ENCODE results near the gene CSN2. TPM values are rescaled to one million over a fixed set of nuclear protein-coding genes. Genes with fewer than 3 reads are reported as not detected.

The CSN2 gene, protein sequence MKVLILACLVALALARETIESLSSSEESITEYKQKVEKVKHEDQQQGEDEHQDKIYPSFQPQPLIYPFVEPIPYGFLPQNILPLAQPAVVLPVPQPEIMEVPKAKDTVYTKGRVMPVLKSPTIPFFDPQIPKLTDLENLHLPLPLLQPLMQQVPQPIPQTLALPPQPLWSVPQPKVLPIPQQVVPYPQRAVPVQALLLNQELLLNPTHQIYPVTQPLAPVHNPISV
- polyA plus RNA-seq (not detected in 2 replicates), polyA minus RNA-seq (not detected in 2 replicates)

DNA sequence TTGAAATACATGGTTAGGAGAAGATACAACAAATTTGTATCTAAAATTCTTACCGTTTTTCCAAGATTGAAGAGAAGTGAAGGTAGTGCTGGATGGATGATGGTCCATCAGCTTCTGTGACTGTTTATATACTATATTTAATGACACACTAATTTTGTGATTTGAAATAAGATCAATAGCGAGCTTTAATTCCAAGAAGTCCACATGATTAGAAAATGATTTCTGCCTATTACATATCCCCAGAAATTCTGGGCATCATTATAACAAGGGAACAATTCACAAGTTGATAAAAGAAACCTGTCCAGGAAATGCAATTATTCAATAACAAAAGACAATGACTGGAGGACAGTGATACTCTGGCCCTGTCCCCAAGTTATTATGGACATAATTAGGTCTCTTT is at the start of gene CSN2:
TSS of gene CSN2 (minus strand) at position 101 of the 400 bp plus-strand sequence. CDS start 4,733 bp downstream, outside the sequence.
- no peaks in the 10 kb centered on the region for H3F3A ChIP-seq (ENCODE audit: insufficient read depth, low read length, poor library complexity, severe bottlenecking)
- TF ChIP-seq EP300 (conservative IDR thresholded peaks at IDR 0.05; ENCODE audit: poor library complexity, severe bottlenecking): no peak
- H4K20me1 ChIP-seq (ENCODE audit: insufficient read depth): no peaks in the 10 kb centered on the region
- H3K4me2 ChIP-seq (ENCODE audit: low read length): no peak within 1 kb of the TSS
- no peak within 1 kb of the TSS for H3K27ac ChIP-seq (ENCODE audit: low read length)
- no peak within 1 kb of the TSS for H3K9ac ChIP-seq (ENCODE audit: low read length)
- no peaks in the 10 kb centered on the region for H3K9me3 ChIP-seq (ENCODE audit: low read length)
- H3K36me3 ChIP-seq (ENCODE audit: insufficient read depth, low read length): no peaks in the 10 kb centered on the region
- no peaks in the 10 kb centered on the region for H3K9me2 ChIP-seq (ENCODE audit: insufficient read depth, low read length)
- no peak within 1 kb of the TSS for H3K4me3 ChIP-seq (ENCODE audit: low read length)
- H3K27me3 ChIP-seq (ENCODE audit: insufficient read depth, low read depth, low read length): no peaks in the 10 kb centered on the region
- H2AFZ ChIP-seq (ENCODE audit: low read depth, low read length): no peak within 1 kb of the TSS
- no peaks in the 10 kb centered on the region for H3K79me2 ChIP-seq (replicated peaks; ENCODE audit: insufficient read depth, low read length)

DNA sequence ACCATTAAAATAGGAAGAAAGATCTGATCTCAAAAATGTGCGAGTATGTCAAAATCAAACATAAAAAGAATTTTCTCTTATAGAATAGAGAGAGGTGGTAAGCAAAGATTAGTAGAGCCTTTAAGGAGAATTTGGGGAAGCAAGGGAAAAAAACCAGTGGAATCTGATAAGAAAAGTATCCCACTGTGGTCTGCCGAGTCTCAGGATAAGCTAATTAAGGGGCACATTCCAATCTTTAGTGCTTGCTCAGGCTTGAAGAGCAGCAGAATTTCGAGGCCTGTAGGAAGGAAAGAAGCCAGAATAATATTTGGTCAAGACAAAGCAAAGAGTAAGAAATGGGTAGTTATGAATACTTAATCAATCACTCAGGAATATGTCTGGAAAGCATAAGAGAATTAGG is 43.2 kb upstream of the CSN2 start:
- Histone ChIP-seq H3K9ac (ENCODE audit: low read length) (no peak overlapping the region), H3K27ac (ENCODE audit: low read length) (no peak overlapping the region), H3K4me2 (ENCODE audit: low read length) (no peak overlapping the region), H3K27me3 (ENCODE audit: insufficient read depth, low read depth, low read length) (no peaks in the 10 kb centered on the region), H3F3A (ENCODE audit: insufficient read depth, low read length, poor library complexity, severe bottlenecking) (no peaks in the 10 kb centered on the region), H3K9me3 (ENCODE audit: low read length) (no peaks in the 10 kb centered on the region), H3K9me2 (ENCODE audit: insufficient read depth, low read length) (no peaks in the 10 kb centered on the region), H2AFZ (ENCODE audit: low read depth, low read length) (no peak overlapping the region), H3K79me2 (replicated peaks; ENCODE audit: insufficient read depth, low read length) (no peaks in the 10 kb centered on the region), H4K20me1 (ENCODE audit: insufficient read depth) (no peaks in the 10 kb centered on the region), H3K36me3 (ENCODE audit: insufficient read depth, low read length) (no peaks in the 10 kb centered on the region), H3K4me3 (ENCODE audit: low read length) (no peak overlapping the region)
- no peak for TF ChIP-seq SMC3 (conservative IDR thresholded peaks at IDR 0.05; ENCODE audit: poor library complexity)
- no peak for TF ChIP-seq EZH2 (IDR thresholded peaks at IDR 0.05; ENCODE audit: borderline replicate concordance, insufficient read depth, low read length, poor library complexity, severe bottlenecking)
- TF ChIP-seq RAD21 (conservative IDR thresholded peaks at IDR 0.05): no peak
- TF ChIP-seq TAF1 (IDR thresholded peaks at IDR 0.05; ENCODE audit: low read depth): no peak
- TF ChIP-seq, protein P1, sequence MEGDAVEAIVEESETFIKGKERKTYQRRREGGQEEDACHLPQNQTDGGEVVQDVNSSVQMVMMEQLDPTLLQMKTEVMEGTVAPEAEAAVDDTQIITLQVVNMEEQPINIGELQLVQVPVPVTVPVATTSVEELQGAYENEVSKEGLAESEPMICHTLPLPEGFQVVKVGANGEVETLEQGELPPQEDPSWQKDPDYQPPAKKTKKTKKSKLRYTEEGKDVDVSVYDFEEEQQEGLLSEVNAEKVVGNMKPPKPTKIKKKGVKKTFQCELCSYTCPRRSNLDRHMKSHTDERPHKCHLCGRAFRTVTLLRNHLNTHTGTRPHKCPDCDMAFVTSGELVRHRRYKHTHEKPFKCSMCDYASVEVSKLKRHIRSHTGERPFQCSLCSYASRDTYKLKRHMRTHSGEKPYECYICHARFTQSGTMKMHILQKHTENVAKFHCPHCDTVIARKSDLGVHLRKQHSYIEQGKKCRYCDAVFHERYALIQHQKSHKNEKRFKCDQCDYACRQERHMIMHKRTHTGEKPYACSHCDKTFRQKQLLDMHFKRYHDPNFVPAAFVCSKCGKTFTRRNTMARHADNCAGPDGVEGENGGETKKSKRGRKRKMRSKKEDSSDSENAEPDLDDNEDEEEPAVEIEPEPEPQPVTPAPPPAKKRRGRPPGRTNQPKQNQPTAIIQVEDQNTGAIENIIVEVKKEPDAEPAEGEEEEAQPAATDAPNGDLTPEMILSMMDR (IDR thresholded peaks at IDR 0.05; ENCODE audit: poor library complexity, severe bottlenecking): no peak
- TF ChIP-seq POLR2AphosphoS5 (IDR thresholded peaks at IDR 0.05): no peak
- TF ChIP-seq MXI1 (conservative IDR thresholded peaks at IDR 0.05; ENCODE audit: poor library complexity, severe bottlenecking): no peak
- no peak for TF ChIP-seq EP300 (conservative IDR thresholded peaks at IDR 0.05; ENCODE audit: poor library complexity, severe bottlenecking)
- TF ChIP-seq, protein P2, sequence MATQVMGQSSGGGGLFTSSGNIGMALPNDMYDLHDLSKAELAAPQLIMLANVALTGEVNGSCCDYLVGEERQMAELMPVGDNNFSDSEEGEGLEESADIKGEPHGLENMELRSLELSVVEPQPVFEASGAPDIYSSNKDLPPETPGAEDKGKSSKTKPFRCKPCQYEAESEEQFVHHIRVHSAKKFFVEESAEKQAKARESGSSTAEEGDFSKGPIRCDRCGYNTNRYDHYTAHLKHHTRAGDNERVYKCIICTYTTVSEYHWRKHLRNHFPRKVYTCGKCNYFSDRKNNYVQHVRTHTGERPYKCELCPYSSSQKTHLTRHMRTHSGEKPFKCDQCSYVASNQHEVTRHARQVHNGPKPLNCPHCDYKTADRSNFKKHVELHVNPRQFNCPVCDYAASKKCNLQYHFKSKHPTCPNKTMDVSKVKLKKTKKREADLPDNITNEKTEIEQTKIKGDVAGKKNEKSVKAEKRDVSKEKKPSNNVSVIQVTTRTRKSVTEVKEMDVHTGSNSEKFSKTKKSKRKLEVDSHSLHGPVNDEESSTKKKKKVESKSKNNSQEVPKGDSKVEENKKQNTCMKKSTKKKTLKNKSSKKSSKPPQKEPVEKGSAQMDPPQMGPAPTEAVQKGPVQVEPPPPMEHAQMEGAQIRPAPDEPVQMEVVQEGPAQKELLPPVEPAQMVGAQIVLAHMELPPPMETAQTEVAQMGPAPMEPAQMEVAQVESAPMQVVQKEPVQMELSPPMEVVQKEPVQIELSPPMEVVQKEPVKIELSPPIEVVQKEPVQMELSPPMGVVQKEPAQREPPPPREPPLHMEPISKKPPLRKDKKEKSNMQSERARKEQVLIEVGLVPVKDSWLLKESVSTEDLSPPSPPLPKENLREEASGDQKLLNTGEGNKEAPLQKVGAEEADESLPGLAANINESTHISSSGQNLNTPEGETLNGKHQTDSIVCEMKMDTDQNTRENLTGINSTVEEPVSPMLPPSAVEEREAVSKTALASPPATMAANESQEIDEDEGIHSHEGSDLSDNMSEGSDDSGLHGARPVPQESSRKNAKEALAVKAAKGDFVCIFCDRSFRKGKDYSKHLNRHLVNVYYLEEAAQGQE (IDR thresholded peaks at IDR 0.05; ENCODE audit: borderline replicate concordance): no peak
